Brain microvascular endothelial cell (primary cell): ENCODE results near the gene GFRA1.

Source experiments
- DNase-seq: peaks from one replicate; pipeline ENCODE4 v3.0.0-alpha.2; 2020
- H3K27ac ChIP-seq: fragments of 250-450 bp; sonication (Bioruptor Pico); 2 replicates; pipeline ENCODE4 v1.5.1; 2020; ENCODE audit warnings: mild to moderate bottlenecking, moderate library complexity
- H3K27me3 ChIP-seq: fragments of 250-450 bp; sonication (Bioruptor Pico); replicated peaks from 2 replicates; pipeline ENCODE4 v1.5.1; 2020; ENCODE audit warnings: mild to moderate bottlenecking
- H3K36me3 ChIP-seq: fragments of 250-450 bp; sonication (Bioruptor Pico); replicated peaks from 2 replicates; pipeline ENCODE4 v1.5.1; 2020; ENCODE audit warnings: mild to moderate bottlenecking
- H3K4me3 ChIP-seq: 2 replicates; pipeline ENCODE4 v1.5.1; 2011; ENCODE audit warnings: low read depth, mild to moderate bottlenecking, control low read depth, low read length, moderate library complexity
- CTCF ChIP-seq: IDR thresholded peaks from 2 replicates; pipeline ENCODE4 v1.5.1; 2011; ENCODE audit warnings: low read depth, mild to moderate bottlenecking, moderate library complexity, low read length, control low read depth, inconsistent platforms; ENCODE audit errors: missing control alignments
- in situ Hi-C: cut with HindIII; loops from 2 replicates; pipeline ENCODE4 v1.10.0; 2017; ENCODE audit warnings: low sequenced_read_pairs, low pct_ligation_motif_present

GFRA1 gene

GRCh38 chr10:116272440-116273283 is at the start of gene GFRA1:
Gene GFRA1 (minus strand): TSS chr10:116273206. CDS start chr10:116272029, 1,177 bp downstream.
- Histone ChIP-seq H3K36me3 (no peaks in the 10 kb centered on the region), H3K27me3 (peaks cover 40% of the 10 kb centered on the region), H3K27ac (no peak within 1 kb of the TSS), H3K4me3 (peak within 1 kb of the TSS; percentile 63)
- peak; percentile 5 for TF ChIP-seq CTCF
- no peak for DNase-seq
- in situ Hi-C loops = no loop called here

GRCh38 chr10:116316503-116316902 is 43.5 kb upstream of the GFRA1 start:
- H3K4me3 ChIP-seq = no peak overlapping the region
- H3K27me3 ChIP-seq = no peaks in the 10 kb centered on the region
- no peaks in the 10 kb centered on the region for H3K36me3 ChIP-seq
- no peak overlapping the region for H3K27ac ChIP-seq
- no peak for DNase-seq
- TF ChIP-seq CTCF = no peak
- in situ Hi-C loops = no loop called here

GRCh38 chr10:116312548-116312947 is 39.5 kb upstream of the GFRA1 start:
- Histone ChIP-seq H3K27ac (no peak overlapping the region), H3K4me3 (no peak overlapping the region), H3K36me3 (no peaks in the 10 kb centered on the region), H3K27me3 (no peaks in the 10 kb centered on the region)
- no peak for DNase-seq
- no peak for TF ChIP-seq CTCF
- in situ Hi-C loops = no loop called here

GRCh38 chr10:116311706-116312490 is 38.9 kb upstream of the GFRA1 start:
- Histone ChIP-seq H3K27ac (no peak overlapping the region), H3K36me3 (no peaks in the 10 kb centered on the region), H3K27me3 (no peaks in the 10 kb centered on the region), H3K4me3 (no peak overlapping the region)
- in situ Hi-C loops = no loop called here
- DNase-seq = no peak
- no peak for TF ChIP-seq CTCF

- DNase-seq = no peak
- no peaks in the 10 kb centered on the region for H3K36me3 ChIP-seq
- in situ Hi-C loops = no loop called here
- H3K27ac ChIP-seq = no peak overlapping the region
- H3K4me3 ChIP-seq = no peak overlapping the region
- no peak for TF ChIP-seq CTCF
- H3K27me3 ChIP-seq = no peaks in the 10 kb centered on the region
Observed at GRCh38 chr10:116311016-116311415, 38.0 kb upstream of the GFRA1 start.
